ENCODE data around the gene DYNLT2B. TPM values are rescaled to one million over a fixed set of nuclear protein-coding genes. Genes with fewer than 3 reads are reported as not detected.

Gene DYNLT2B
- total and polyA plus RNA-seq, 4 donors: 1.1 to 3.7 (median 2.9) TPM

- Histone ChIP-seq H3K4me3 (ENCODE audit: low read depth in 1 of 3, low read length in 3 of 3) (no peak overlapping the region), H3K27ac (ENCODE audit: low read depth in 1 of 2, low read length in 2 of 2) (no peak overlapping the region), H3K27me3 (ENCODE audit: control insufficient read depth in 4 of 4, insufficient read depth in 4 of 4, low read length in 3 of 4) (no peaks in the 10 kb centered on the region), H3K9ac (ENCODE audit: low read depth in 1 of 2, low read length in 2 of 2) (no peak overlapping the region), H3K4me1 (ENCODE audit: control insufficient read depth in 4 of 4, insufficient read depth in 4 of 4, low read length in 3 of 4) (no peaks in the 10 kb centered on the region), H3K9me3 (ENCODE audit: control insufficient read depth in 4 of 4, low read length in 3 of 4) (no peaks in the 10 kb centered on the region), H3K36me3 (ENCODE audit: control insufficient read depth in 4 of 4, insufficient read depth in 3 of 4, low read depth in 1 of 4, low read length in 3 of 4) (no peaks in the 10 kb centered on the region)
- WGBS: 74% methylated on average over 2 of the region's 2 CpGs
- DNase-seq (ENCODE audit: low spot score): no peak
- no peak for TF ChIP-seq FOXA1 (IDR thresholded peaks at IDR 0.05)
Observed at GRCh38 chr3:196340466-196340865, 22.4 kb upstream of the DYNLT2B start.

DNA sequence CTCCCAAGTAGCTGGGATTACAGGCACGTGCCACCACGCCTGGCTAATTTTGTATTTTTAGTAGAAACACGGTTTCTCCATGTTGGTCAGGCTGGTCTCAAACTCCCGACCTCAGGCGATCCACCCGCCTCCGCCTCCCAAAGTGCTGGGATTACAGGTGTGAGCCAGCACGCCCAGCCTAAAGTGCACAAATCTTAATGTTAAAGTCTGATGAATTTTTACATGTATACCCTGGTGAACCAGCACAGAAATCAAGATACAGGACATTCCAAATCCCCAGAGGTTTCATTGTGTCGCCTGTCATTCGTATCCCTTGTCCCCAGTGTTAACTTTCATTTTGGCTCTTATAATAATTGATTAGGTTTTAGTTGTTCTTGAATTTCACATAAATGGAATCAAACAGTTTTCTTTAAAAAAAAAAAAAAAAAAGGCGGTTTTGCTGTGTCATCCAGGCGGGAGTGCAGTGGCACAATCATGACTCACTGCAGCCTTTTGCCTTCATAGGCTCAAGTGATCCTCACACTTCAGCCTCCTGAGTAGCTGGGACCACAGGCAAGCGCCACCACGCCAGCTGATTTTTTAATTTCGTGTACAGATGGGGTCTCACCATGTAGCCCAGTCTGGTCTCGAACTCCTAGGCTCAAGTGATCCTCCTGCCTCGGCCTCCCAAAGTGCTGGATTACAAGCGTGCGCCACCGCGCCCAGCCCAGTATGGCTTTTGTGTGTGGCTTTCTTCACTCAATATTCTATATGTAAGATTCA lies 21.6 kb upstream of the DYNLT2B start:
- H3K36me3 ChIP-seq (ENCODE audit: control insufficient read depth in 4 of 4, insufficient read depth in 3 of 4, low read depth in 1 of 4, low read length in 3 of 4): no peaks in the 10 kb centered on the region
- no peaks in the 10 kb centered on the region for H3K9me3 ChIP-seq (ENCODE audit: control insufficient read depth in 4 of 4, low read length in 3 of 4)
- H3K9ac ChIP-seq (ENCODE audit: low read depth in 1 of 2, low read length in 2 of 2): no peak overlapping the region
- no peaks in the 10 kb centered on the region for H3K4me1 ChIP-seq (ENCODE audit: control insufficient read depth in 4 of 4, insufficient read depth in 4 of 4, low read length in 3 of 4)
- DNase-seq (ENCODE audit: low spot score): no peak
- H3K4me3 ChIP-seq (ENCODE audit: low read depth in 1 of 3, low read length in 3 of 3): no peak overlapping the region
- H3K27ac ChIP-seq (ENCODE audit: low read depth in 1 of 2, low read length in 2 of 2): no peak overlapping the region
- TF ChIP-seq RAD21 (IDR thresholded peaks at IDR 0.05) (no peak), EGR1 (IDR thresholded peaks at IDR 0.05; ENCODE audit: low read depth in 2 of 2) (no peak), TAF1 (conservative IDR thresholded peaks at IDR 0.05) (no peak), MAX (IDR thresholded peaks at IDR 0.05) (no peak), ATF3 (IDR thresholded peaks at IDR 0.05) (no peak), YY1 (IDR thresholded peaks at IDR 0.05) (no peak), FOXA1 (IDR thresholded peaks at IDR 0.05) (no peak), RXRA (IDR thresholded peaks at IDR 0.05) (no peak), REST (IDR thresholded peaks at IDR 0.05) (no peak), GABPA (IDR thresholded peaks at IDR 0.05 in 1 of 2, conservative IDR thresholded peaks at IDR 0.05 in 1 of 2) (no peak), HNF4A (conservative IDR thresholded peaks at IDR 0.05) (no peak), NR2F2 (IDR thresholded peaks at IDR 0.05) (no peak), JUND (IDR thresholded peaks at IDR 0.05) (no peak)
- TF ChIP-seq, protein P1, sequence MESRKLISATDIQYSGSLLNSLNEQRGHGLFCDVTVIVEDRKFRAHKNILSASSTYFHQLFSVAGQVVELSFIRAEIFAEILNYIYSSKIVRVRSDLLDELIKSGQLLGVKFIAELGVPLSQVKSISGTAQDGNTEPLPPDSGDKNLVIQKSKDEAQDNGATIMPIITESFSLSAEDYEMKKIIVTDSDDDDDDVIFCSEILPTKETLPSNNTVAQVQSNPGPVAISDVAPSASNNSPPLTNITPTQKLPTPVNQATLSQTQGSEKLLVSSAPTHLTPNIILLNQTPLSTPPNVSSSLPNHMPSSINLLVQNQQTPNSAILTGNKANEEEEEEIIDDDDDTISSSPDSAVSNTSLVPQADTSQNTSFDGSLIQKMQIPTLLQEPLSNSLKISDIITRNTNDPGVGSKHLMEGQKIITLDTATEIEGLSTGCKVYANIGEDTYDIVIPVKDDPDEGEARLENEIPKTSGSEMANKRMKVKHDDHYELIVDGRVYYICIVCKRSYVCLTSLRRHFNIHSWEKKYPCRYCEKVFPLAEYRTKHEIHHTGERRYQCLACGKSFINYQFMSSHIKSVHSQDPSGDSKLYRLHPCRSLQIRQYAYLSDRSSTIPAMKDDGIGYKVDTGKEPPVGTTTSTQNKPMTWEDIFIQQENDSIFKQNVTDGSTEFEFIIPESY (IDR thresholded peaks at IDR 0.05): no peak
- H3K27me3 ChIP-seq (ENCODE audit: control insufficient read depth in 4 of 4, insufficient read depth in 4 of 4, low read length in 3 of 4): no peaks in the 10 kb centered on the region
- WGBS: 92% methylated on average over 21 of the region's 21 CpGs

Data from liver (tissue), 9 donors.